GM18861 (cell line): ENCODE data around the gene ECI2.
"Not testable (repeated sequence)": the region's sequence is repeated elsewhere in the genome, so short reads cannot be mapped to it uniquely, and the experiment has no call there.

ENCODE experiments used
- ATAC-seq: cut with Tn5 transposase; IDR thresholded peaks from one replicate; pipeline ENCODE4 v1.9.1; 2021; ENCODE audit not compliant: unreplicated experiment

The ECI2 gene

GRCh38 chr6:4145083-4145482, 9.7 kb upstream of the ECI2 start:
- no peak for ATAC-seq

- no peak for ATAC-seq
Measured at GRCh38 chr6:4139272-4139671, 3.9 kb upstream of the ECI2 start.

GRCh38 chr6:4138186-4138585, 2.8 kb upstream of the ECI2 start:
- ATAC-seq, result no peak

GRCh38 chr6:4136354-4136831, 1.0 kb upstream of the ECI2 start:
- no peak for ATAC-seq

GRCh38 chr6:4135665-4136353, 434 bp upstream of the ECI2 start:
- ATAC-seq, result peak; percentile 44

- ATAC-seq, result no peak
Measured at GRCh38 chr6:4133941-4134838, 1.2 kb downstream of the ECI2 start.

- no peak for ATAC-seq
Measured at GRCh38 chr6:4130357-4130987, 4.9 kb downstream of the ECI2 start.

GRCh38 chr6:4129446-4129845, 5.9 kb downstream of the ECI2 start:
- ATAC-seq, result no peak

- ATAC-seq, result no peak
Measured at GRCh38 chr6:4128748-4129147, 6.6 kb downstream of the ECI2 start.

GRCh38 chr6:4128072-4128471, 7.3 kb downstream of the ECI2 start:
- ATAC-seq, result no peak

- no peak for ATAC-seq
Measured at GRCh38 chr6:4125933-4126864, 9.2 kb downstream of the ECI2 start.

- no peak for ATAC-seq
Measured at GRCh38 chr6:4125500-4125899, 9.9 kb downstream of the ECI2 start.

GRCh38 chr6:4124351-4124750, 11.0 kb downstream of the ECI2 start:
- no peak for ATAC-seq

GRCh38 chr6:4115741-4116140, 19.6 kb downstream of the ECI2 start:
- no peak for ATAC-seq

- ATAC-seq, result no peak
Measured at GRCh38 chr6:4114123-4114522, 21.3 kb downstream of the ECI2 start.

GRCh38 chr6:4113649-4114048, 21.7 kb downstream of the ECI2 start:
- no peak for ATAC-seq

GRCh38 chr6:4112366-4112765, 23.0 kb downstream of the ECI2 start:
- no peak for ATAC-seq

- not testable (repeated sequence) for ATAC-seq
Measured at GRCh38 chr6:4109363-4109815, 26.0 kb downstream of the ECI2 start.

GRCh38 chr6:4108561-4109093, 26.7 kb downstream of the ECI2 start:
- ATAC-seq, result no peak

- no peak for ATAC-seq
Measured at GRCh38 chr6:4107873-4108272, 27.5 kb downstream of the ECI2 start.
